GM12878 (cell line): ENCODE data around the gene NEAT1. TPM values are rescaled to one million over a fixed set of nuclear protein-coding genes. Genes with fewer than 3 reads are reported as not detected.

Source experiments
- ATAC-seq: fragments of 200-7000 bp; cut with Tn5 transposase; 3 replicates; pipeline ENCODE4 v1.9.1; 2020; ENCODE audit warnings: mild to moderate bottlenecking, moderate library complexity
- BruUV-seq: library from RNA; stranded (reverse); fragments of 400-500 nt; replicated peaks from 2 replicates; lab custom pipeline; 2021; lab: Mats Ljungman, UMichigan
- CTCF ChIA-PET: fragments of 300-600 bp; sonication (Branson Sonifier 250); formaldehyde crosslinking; extraction: SDS; loops from one replicate; lab custom pipeline; 2021; ENCODE audit warnings: inconsistent platforms; lab: Yijun Ruan, JAX
- POLR2A ChIA-PET: fragments of 350-600 bp; formaldehyde crosslinking; extraction: SDS; loops from one replicate; lab custom pipeline; 2021; ENCODE audit warnings: inconsistent platforms; lab: Charles Lee
- RAD21 ChIA-PET: fragments of 300-600 bp; sonication (Branson Sonifier 250); formaldehyde crosslinking; loops from one replicate; lab custom pipeline; 2023; ENCODE audit warnings: antibody characterized with exemption; ENCODE audit not compliant: unreplicated experiment; lab: Charles Lee
- SMC1A ChIA-PET: fragments of 300-600 bp; sonication (Branson Sonifier 250); formaldehyde crosslinking; loops from one replicate; lab custom pipeline; 2023; ENCODE audit not compliant: unreplicated experiment, uncharacterized antibody; lab: Charles Lee
- DNase-seq: peaks from one replicate; pipeline ENCODE4 v3.0.0-alpha.2; 2011; ENCODE audit warnings: low read depth, low spot score
- FAIRE-seq: peaks from 3 replicates; lab custom pipeline; 2011; peaks lifted over from hg19 to GRCh38; lab: Jason Lieb, UNC
- H2AFZ ChIP-seq: 2 replicates; pipeline ENCODE4 v1.6.0; 2011; ENCODE audit warnings: low read depth, low read length, control low read depth; ENCODE audit not compliant: control insufficient read depth
- H3K27ac ChIP-seq: 2 replicates; pipeline ENCODE4 v1.5.1; 2011; ENCODE audit warnings: control low read depth; ENCODE audit not compliant: control insufficient read depth, insufficient read depth
- H3K27me3 ChIP-seq, 2 experiments: replicated peaks in 1 of 2; 2 replicates each; pipeline versions ENCODE4 v1.6.0 to v1.6.1; 2011; ENCODE audit warnings: low read length in 1 of 2; ENCODE audit not compliant: control insufficient read depth in 2 of 2, insufficient read depth in 2 of 2
- H3K36me3 ChIP-seq, 2 experiments: 2 replicates each; pipeline ENCODE4 v1.5.1; 2011; ENCODE audit warnings: low read length in 1 of 2; ENCODE audit not compliant: control insufficient read depth in 2 of 2, insufficient read depth in 2 of 2
- H3K4me1 ChIP-seq: 2 replicates; pipeline ENCODE4 v1.6.1; 2011; ENCODE audit warnings: mild to moderate bottlenecking, low read length, moderate library complexity, mixed read lengths; ENCODE audit not compliant: control insufficient read depth, insufficient read depth
- H3K4me2 ChIP-seq: 2 replicates; pipeline ENCODE4 v1.6.0; 2011; ENCODE audit warnings: control low read depth; ENCODE audit not compliant: control insufficient read depth, insufficient read depth
- H3K4me3 ChIP-seq: fragments of 200-600 bp; sonication (generic); 2 replicates; pipeline ENCODE4 v1.5.1; 2016
- H3K79me2 ChIP-seq: 2 replicates; pipeline ENCODE4 v1.6.0; 2011; ENCODE audit warnings: low read length; ENCODE audit not compliant: control insufficient read depth, insufficient read depth
- H3K9ac ChIP-seq: 2 replicates; pipeline ENCODE4 v1.8.0; 2011; ENCODE audit warnings: low read length, control low read depth, mixed read lengths; ENCODE audit not compliant: control insufficient read depth, insufficient read depth
- H3K9me3 ChIP-seq: replicated peaks from 3 replicates; pipeline ENCODE4 v1.5.1; 2011; ENCODE audit warnings: mild to moderate bottlenecking, low read length; ENCODE audit not compliant: control insufficient read depth, insufficient read depth
- H4K20me1 ChIP-seq: 2 replicates; pipeline ENCODE4 v1.6.0; 2011; ENCODE audit not compliant: control insufficient read depth, insufficient read depth
- BCL11A ChIP-seq: IDR thresholded peaks from 2 replicates; pipeline ENCODE4 v1.6.1; 2011; ENCODE audit warnings: low read depth, low read length
- CREB1 ChIP-seq: IDR thresholded peaks from 2 replicates; pipeline ENCODE4 v1.6.1; 2012; ENCODE audit warnings: low read depth, mild to moderate bottlenecking, inconsistent platforms
- EED ChIP-seq: sonication (generic); IDR thresholded peaks from 2 replicates; pipeline ENCODE4 v1.6.1; 2016; ENCODE audit warnings: antibody characterized with exemption, low read depth
- ESRRA ChIP-seq: IDR thresholded peaks from 2 replicates; pipeline ENCODE4 v1.6.1; 2012; ENCODE audit warnings: mild to moderate bottlenecking, low read length, improper control_type of control experiment
- GATAD2B ChIP-seq: fragments of 450-650 bp; conservative IDR thresholded peaks from 2 replicates; pipeline ENCODE4 v1.6.1; 2017; ENCODE audit warnings: low read depth, mild to moderate bottlenecking, moderate library complexity
- IKZF1 ChIP-seq: fragments of 450-650 bp; conservative IDR thresholded peaks from 2 replicates; pipeline ENCODE4 v1.6.1; 2017; ENCODE audit warnings: antibody characterized with exemption, mild to moderate bottlenecking
- LARP7 ChIP-seq: fragments of 450-650 bp; IDR thresholded peaks from 2 replicates; pipeline ENCODE4 v1.6.1; 2017; ENCODE audit warnings: mild to moderate bottlenecking
- MTA2 ChIP-seq: fragments of 450-650 bp; IDR thresholded peaks from 2 replicates; pipeline ENCODE4 v1.6.1; 2016; ENCODE audit warnings: low read depth, mild to moderate bottlenecking, moderate library complexity
- NFYA ChIP-seq: IDR thresholded peaks from 2 replicates; pipeline ENCODE4 v1.6.1; 2011; ENCODE audit warnings: low read depth, mild to moderate bottlenecking, low read length, improper control_type of control experiment, borderline replicate concordance
- NRF1 ChIP-seq: conservative IDR thresholded peaks from 2 replicates; pipeline ENCODE4 v1.6.1; 2011; ENCODE audit warnings: mild to moderate bottlenecking, low read depth, low read length, improper control_type of control experiment
- RUNX3 ChIP-seq: IDR thresholded peaks from 2 replicates; pipeline ENCODE4 v1.6.1; 2012; ENCODE audit warnings: low read length, inconsistent platforms
- SUPT20H ChIP-seq: IDR thresholded peaks from 2 replicates; pipeline ENCODE4 v1.6.1; 2011; ENCODE audit warnings: low read depth, mild to moderate bottlenecking, low read length, moderate library complexity, borderline replicate concordance; ENCODE audit not compliant: control insufficient read depth
- USF1 ChIP-seq: IDR thresholded peaks from 2 replicates; pipeline ENCODE4 v1.6.1; 2011; ENCODE audit warnings: borderline replicate concordance, low read depth, mild to moderate bottlenecking, moderate library complexity, mixed read lengths, low read length; ENCODE audit not compliant: insufficient read depth; ENCODE audit errors: extremely low read length
- WGBS: methylation state at CpG from one replicate; pipeline ENCODE4 v1.1.6; 2016; ENCODE audit warnings: low lambda C conversion rate; ENCODE audit not compliant: insufficient replicate concordance, insufficient coverage; ENCODE audit errors: missing lambda C conversion rate; 5-methylcytosine and 5-hydroxymethylcytosine counted together
- in situ Hi-C: fragments of 300-500 bp; cut with MboI; formaldehyde crosslinking; loops from 9 replicates; pipeline ENCODE4 v1.14.3; 2018; ENCODE audit warnings: mixed read lengths
- intact Hi-C: fragments of 100-400 bp; cut with micrococcal nuclease; formaldehyde crosslinking; loops from one replicate; pipeline ENCODE4 v1.14.2; 2022; ENCODE audit not compliant: unreplicated experiment
- polyA plus RNA-seq, 11 experiments: library from polyadenylated mRNA; depleted of rRNA in 4 of 11; unstranded in 6 of 11; stranded (reverse) in 5 of 11; fragments of >200 nt; fragmentation: Nextera tagmentation in 4 of 11; fragmentation: Illumina TruSeq in 1 of 11; extraction: Ambion mirVana in 4 of 11; extraction: Trizol in 1 of 11; gene quantifications; 1 replicate in 1 of 11; 2 replicates in 10 of 11; pipeline versions ENCODE4 v1.2.1 to v1.2.3, GENCODE V29; 2011 to 2016; ENCODE audit warnings: inconsistent platforms in 2 of 11, missing spikeins in 2 of 11, low read depth in 1 of 11
- total RNA-seq, 4 experiments: library from RNA; depleted of rRNA in 3 of 4; stranded (reverse); fragments of >200 nt in 3 of 4; fragmentation: Illumina TruSeq in 1 of 4; extraction: Trizol in 1 of 4; gene quantifications; 2 replicates each; pipeline versions ENCODE4 v1.2.1 to v1.2.3, GENCODE V29; 2013 to 2021

Gene NEAT1
- total and polyA plus RNA-seq, 10 of the 15 experiments (the other 5 are each of a cell fraction or from before 2014, with no cell fraction given), result 13.6 to 328 (median 69.4) TPM

GRCh38 chr11:65386307-65387140 is 36.1 kb upstream of the NEAT1 start, which contains the start of gene FRMD8 (continued):
- TF ChIP-seq BCL11A, result no peak
- peak; percentile 84 for TF ChIP-seq LARP7
- TF ChIP-seq GATAD2B, result peak; percentile 100
- peak; percentile 41; the same call in 1 of the 2 replicates for TF ChIP-seq EED
- no peak for TF ChIP-seq ESRRA
- TF ChIP-seq MTA2, result peak; percentile 71
- no peak for TF ChIP-seq USF1

- SMC1A ChIA-PET, result interaction anchor here (0.6 to 2.9 kb wide), 11 partner anchors 10 to 122 kb away, joined by 3 to 23 read pairs (median 4); no protein-coding TSS in a partner anchor
- peaks cover 51% of the 10 kb centered on the region for H3K79me2 ChIP-seq
These were observed 33.9 kb upstream of the NEAT1 start for GRCh38 chr11:65388731-65389130.

More at GRCh38 chr11:65388731-65389130, 33.9 kb upstream of the NEAT1 start:
- RAD21 ChIA-PET, result interaction anchor here (0.8 to 3.7 kb wide), 7 partner anchors 9 to 136 kb away, joined by 3 to 24 read pairs (median 5); partner anchors contain the start of gene SCYL1
- Histone ChIP-seq H3K4me3 (peak overlapping the region; percentile 49; the same call in 1 of the 2 replicates), H2AFZ (no peak overlapping the region), H3K9me3 (no peaks in the 10 kb centered on the region), H4K20me1 (no peaks in the 10 kb centered on the region; the same call in 1 of the 2 replicates), H3K4me2 (peak overlapping the region; percentile 80), H3K27ac (peak overlapping the region; percentile 5), H3K9ac (peak overlapping the region; percentile 3; the same call in 1 of the 2 replicates), H3K36me3 (peaks cover 5 to 13% of the 10 kb centered on the region in 2 experiments; a peak in 3 of 4 replicates), H3K27me3 (no peaks in the 10 kb centered on the region), H3K4me1 (peaks cover 51% of the 10 kb centered on the region)
- DNase-seq (peak; percentile 19), FAIRE-seq (no peak), ATAC-seq (peak; percentile 36)
- TF ChIP-seq IKZF1 (no peak), NRF1 (no peak), SUPT20H (no peak), CREB1 (no peak), NFYA (no peak), RUNX3 (0 out of 2 replicates have a peak, but pooled peaks have one; percentile 15)
- no TSS peak for BruUV-seq
- intact Hi-C loops, result no loop called here
- POLR2A ChIA-PET, result interaction anchor here (0.8 to 2.9 kb wide), 7 partner anchors 10 to 87 kb away, joined by 3 to 14 read pairs (median 10); no protein-coding TSS in a partner anchor
- in situ Hi-C loops, result no loop called here
- CTCF ChIA-PET, result interaction anchor here (0.7 to 6.0 kb wide), 12 partner anchors 10 to 164 kb away, joined by 3 to 34 read pairs (median 4); no protein-coding TSS in a partner anchor
- 96% methylated on average over 4 of the region's 4 CpGs for WGBS
